Loucy (cell line): Measurements from ENCODE around the gene RAB1A.

Experiments
- EZH2phosphoT487 ChIP-seq: fragments of 200-600 bp; IDR thresholded peaks from 2 replicates; pipeline ENCODE4 v1.6.1; 2018; ENCODE audit warnings: antibody characterized with exemption, mild to moderate bottlenecking, moderate library complexity, borderline replicate concordance
- TF ChIP-seq, protein P1 (sequence below): fragments of 200-600 bp; sonication (generic); conservative IDR thresholded peaks from 2 replicates; pipeline ENCODE4 v1.5.1; 2014; ENCODE audit warnings: mild to moderate bottlenecking, antibody characterized with exemption, low read length

DNA sequence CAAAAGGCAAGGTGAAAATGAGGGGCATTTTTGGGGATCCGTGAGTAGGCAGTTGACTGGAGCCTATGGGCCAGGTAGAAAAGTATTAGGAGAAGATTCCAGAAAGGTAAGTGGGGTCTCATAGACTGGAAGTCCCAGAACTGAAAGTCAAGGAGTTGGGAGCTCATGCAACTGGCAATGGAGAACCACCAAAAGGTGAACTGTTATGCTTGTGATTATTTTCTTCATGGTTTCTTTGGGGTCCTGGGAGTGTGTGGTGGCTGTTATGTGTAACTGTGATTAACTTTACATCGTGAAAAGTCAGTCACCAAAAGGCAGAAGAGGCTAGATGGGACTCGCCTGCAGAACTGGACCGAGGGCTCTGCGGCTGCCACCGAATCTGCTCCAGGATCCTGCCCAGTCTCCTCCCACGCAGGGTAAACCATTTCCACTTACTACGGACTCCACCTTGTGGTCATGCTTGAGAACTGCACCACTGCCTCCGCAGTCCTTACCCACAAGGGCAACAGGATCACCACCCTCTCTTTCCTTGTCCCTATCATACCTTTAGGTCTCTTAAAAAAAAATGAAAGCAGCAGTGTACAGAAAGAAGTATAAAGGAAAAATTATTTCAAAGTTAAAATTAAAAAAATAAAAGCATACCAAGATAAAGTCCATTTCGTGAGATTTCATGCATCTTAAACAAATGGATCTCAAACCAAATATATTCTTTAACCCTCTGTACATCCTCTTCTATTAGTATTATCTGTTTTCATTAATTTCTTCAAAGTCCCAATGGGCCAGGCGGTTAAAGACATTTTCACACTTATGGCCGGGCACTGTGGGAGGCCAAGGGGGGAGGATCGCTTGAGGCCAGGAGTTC, 89.3 kb downstream of the RAB1A start:
- TF ChIP-seq, protein P1, sequence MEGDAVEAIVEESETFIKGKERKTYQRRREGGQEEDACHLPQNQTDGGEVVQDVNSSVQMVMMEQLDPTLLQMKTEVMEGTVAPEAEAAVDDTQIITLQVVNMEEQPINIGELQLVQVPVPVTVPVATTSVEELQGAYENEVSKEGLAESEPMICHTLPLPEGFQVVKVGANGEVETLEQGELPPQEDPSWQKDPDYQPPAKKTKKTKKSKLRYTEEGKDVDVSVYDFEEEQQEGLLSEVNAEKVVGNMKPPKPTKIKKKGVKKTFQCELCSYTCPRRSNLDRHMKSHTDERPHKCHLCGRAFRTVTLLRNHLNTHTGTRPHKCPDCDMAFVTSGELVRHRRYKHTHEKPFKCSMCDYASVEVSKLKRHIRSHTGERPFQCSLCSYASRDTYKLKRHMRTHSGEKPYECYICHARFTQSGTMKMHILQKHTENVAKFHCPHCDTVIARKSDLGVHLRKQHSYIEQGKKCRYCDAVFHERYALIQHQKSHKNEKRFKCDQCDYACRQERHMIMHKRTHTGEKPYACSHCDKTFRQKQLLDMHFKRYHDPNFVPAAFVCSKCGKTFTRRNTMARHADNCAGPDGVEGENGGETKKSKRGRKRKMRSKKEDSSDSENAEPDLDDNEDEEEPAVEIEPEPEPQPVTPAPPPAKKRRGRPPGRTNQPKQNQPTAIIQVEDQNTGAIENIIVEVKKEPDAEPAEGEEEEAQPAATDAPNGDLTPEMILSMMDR = peak; percentile 95
- TF ChIP-seq EZH2phosphoT487 = no peak
